ENCODE data around the gene TBXAS1.
A peak's percentile ranks its signal among the peaks of the same experiment; 100 is the strongest.

Gene TBXAS1

GRCh38 chr7:139829025-139829774 lies at the start of gene TBXAS1:
TBXAS1 (plus strand) TSS chr7:139829264; CDS start chr7:139829391, 127 bp downstream.
- Histone ChIP-seq H3K4me3 (peak within 1 kb of the TSS in 8 of 10 experiments; percentile 43 to 63 (median 56); a peak in 16 of 20 replicates), H3K4me1 (peaks cover 11 to 53% (median 32%) of the 10 kb centered on the region in 10 experiments), H3K9ac (peak within 1 kb of the TSS in 10 of 11 experiments; percentile 12 to 78 (median 69); a peak in 17 of 22 replicates), H3K27me3 (no peaks in the 10 kb centered on the region), H4K20me1 (no peaks in the 10 kb centered on the region), H3K4me2 (peak within 1 kb of the TSS; percentile 60 to 98 (median 83)), H3K9me3 (replicated peaks in 1 of 11) (peaks cover 6 to 36% (median 26%) of the 10 kb centered on the region in 11 experiments; a peak in 21 of 22 replicates), H3K27ac (peak within 1 kb of the TSS; percentile 18 to 91 (median 84); a peak in 21 of 22 replicates), H3K36me3 (peaks cover 0 to 27% (median 0%) of the 10 kb centered on the region in 11 experiments; a peak in 9 of 22 replicates)
- no peak for TF ChIP-seq Cebpa-rat (IDR thresholded peaks at IDR 0.05)

- H3K36me3 ChIP-seq = peaks cover 0 to 6% (median 0%) of the 10 kb centered on the region in 11 experiments; a peak in 1 of 22 replicates
- H3K4me1 ChIP-seq = peaks cover 10 to 27% (median 19%) of the 10 kb centered on the region in 10 experiments; a peak in 19 of 20 replicates
- no peaks in the 10 kb centered on the region for H4K20me1 ChIP-seq
- no peak for TF ChIP-seq Cebpa-rat (IDR thresholded peaks at IDR 0.05)
- H3K9me3 ChIP-seq (replicated peaks in 1 of 11) = no peaks in the 10 kb centered on the region
- H3K4me2 ChIP-seq = 0 out of 22 replicates have a peak overlapping the region, but pooled peaks of 1 of the 11 experiments have one; percentile 13
- H3K27ac ChIP-seq = no peak overlapping the region
- no peak overlapping the region for H3K9ac ChIP-seq
- H3K27me3 ChIP-seq = no peaks in the 10 kb centered on the region
- no peak overlapping the region for H3K4me3 ChIP-seq
These were observed 46.1 kb upstream of the TBXAS1 start for GRCh38 chr7:139782932-139783331.

- H3K9ac ChIP-seq = no peak overlapping the region
- H3K9me3 ChIP-seq (replicated peaks in 1 of 11) = no peaks in the 10 kb centered on the region
- peaks cover 6 to 23% (median 15%) of the 10 kb centered on the region in 10 experiments; a peak in 19 of 20 replicates for H3K4me1 ChIP-seq
- H4K20me1 ChIP-seq = no peaks in the 10 kb centered on the region
- H3K4me3 ChIP-seq = no peak overlapping the region
- peak overlapping the region in 5 of 11 experiments; percentile 8 to 33 (median 27); a peak in 5 of 22 replicates for H3K4me2 ChIP-seq
- no peaks in the 10 kb centered on the region for H3K27me3 ChIP-seq
- no peak for TF ChIP-seq Cebpa-rat (IDR thresholded peaks at IDR 0.05)
- H3K36me3 ChIP-seq = peaks cover 0 to 12% (median 0%) of the 10 kb centered on the region in 11 experiments; a peak in 3 of 22 replicates
- H3K27ac ChIP-seq = no peak overlapping the region
These were observed 45.2 kb upstream of the TBXAS1 start for GRCh38 chr7:139783647-139784385.

- peaks cover 0 to 20% (median 0%) of the 10 kb centered on the region in 11 experiments; a peak in 6 of 22 replicates for H3K36me3 ChIP-seq
- no peaks in the 10 kb centered on the region for H3K9me3 ChIP-seq (replicated peaks in 1 of 11)
- no peak overlapping the region for H3K27ac ChIP-seq
- H3K4me3 ChIP-seq = no peak overlapping the region
- peaks cover 0 to 14% (median 9%) of the 10 kb centered on the region in 10 experiments; a peak in 14 of 20 replicates for H3K4me1 ChIP-seq
- no peak for TF ChIP-seq Cebpa-rat (IDR thresholded peaks at IDR 0.05)
- no peaks in the 10 kb centered on the region for H3K27me3 ChIP-seq
- no peaks in the 10 kb centered on the region for H4K20me1 ChIP-seq
- H3K9ac ChIP-seq = no peak overlapping the region
- H3K4me2 ChIP-seq = no peak overlapping the region
These were observed 44.4 kb upstream of the TBXAS1 start for GRCh38 chr7:139784648-139785047.

- H3K4me3 ChIP-seq = no peak overlapping the region
- H3K9ac ChIP-seq = no peak overlapping the region
- H3K27ac ChIP-seq = no peak overlapping the region
- peak in 2 of 11 experiments; percentile 9 to 15; a peak in 1 of 22 replicates for TF ChIP-seq Cebpa-rat (IDR thresholded peaks at IDR 0.05)
- no peaks in the 10 kb centered on the region for H4K20me1 ChIP-seq
- peaks cover 0 to 28% (median 0%) of the 10 kb centered on the region in 11 experiments; a peak in 6 of 22 replicates for H3K36me3 ChIP-seq
- H3K4me1 ChIP-seq = 0 out of 20 replicates have a peak, but pooled peaks cover 0 to 3% (median 0%) of the 10 kb centered on the region in 10 experiments
- H3K4me2 ChIP-seq = 0 out of 22 replicates have a peak overlapping the region, but pooled peaks of 1 of the 11 experiments have one; percentile 7
- H3K9me3 ChIP-seq (replicated peaks in 1 of 11) = peaks cover 0 to 5% (median 0%) of the 10 kb centered on the region in 11 experiments; a peak in 4 of 22 replicates
- no peaks in the 10 kb centered on the region for H3K27me3 ChIP-seq
These were observed 37.7 kb upstream of the TBXAS1 start for GRCh38 chr7:139791316-139791715.

GRCh38 chr7:139797607-139798006 lies 31.5 kb upstream of the TBXAS1 start:
- peaks cover 5 to 10% (median 6%) of the 10 kb centered on the region in 11 experiments for H3K9me3 ChIP-seq (replicated peaks in 1 of 11)
- no peak overlapping the region for H3K9ac ChIP-seq
- peaks cover 0 to 9% (median 0%) of the 10 kb centered on the region in 11 experiments; a peak in 1 of 22 replicates for H3K27me3 ChIP-seq
- H3K27ac ChIP-seq = no peak overlapping the region
- no peak for TF ChIP-seq Cebpa-rat (IDR thresholded peaks at IDR 0.05)
- H4K20me1 ChIP-seq = no peaks in the 10 kb centered on the region
- H3K4me2 ChIP-seq = no peak overlapping the region
- H3K4me1 ChIP-seq = peaks cover 0 to 26% (median 15%) of the 10 kb centered on the region in 10 experiments; a peak in 14 of 20 replicates
- H3K36me3 ChIP-seq = peaks cover 0 to 4% (median 0%) of the 10 kb centered on the region in 11 experiments; a peak in 1 of 22 replicates
- H3K4me3 ChIP-seq = no peak overlapping the region

- Histone ChIP-seq H3K4me1 (peaks cover 0 to 26% (median 15%) of the 10 kb centered on the region in 10 experiments; a peak in 14 of 20 replicates), H3K4me3 (no peak overlapping the region), H4K20me1 (no peaks in the 10 kb centered on the region), H3K9me3 (replicated peaks in 1 of 11) (peaks cover 11 to 16% (median 12%) of the 10 kb centered on the region in 11 experiments), H3K27me3 (peaks cover 0 to 9% (median 0%) of the 10 kb centered on the region in 11 experiments; a peak in 1 of 22 replicates), H3K9ac (no peak overlapping the region), H3K27ac (no peak overlapping the region), H3K4me2 (peak overlapping the region in 4 of 11 experiments; percentile 6 to 73 (median 18); a peak in 2 of 22 replicates), H3K36me3 (peaks cover 0 to 9% (median 0%) of the 10 kb centered on the region in 11 experiments; a peak in 2 of 22 replicates)
- TF ChIP-seq Cebpa-rat (IDR thresholded peaks at IDR 0.05) = no peak
These were observed 30.8 kb upstream of the TBXAS1 start for GRCh38 chr7:139798221-139798620.

GRCh38 chr7:139798892-139799291 lies 30.2 kb upstream of the TBXAS1 start:
- Histone ChIP-seq H3K4me1 (peaks cover 0 to 26% (median 15%) of the 10 kb centered on the region in 10 experiments; a peak in 14 of 20 replicates), H3K4me3 (no peak overlapping the region), H3K27ac (no peak overlapping the region), H3K9me3 (replicated peaks in 1 of 11) (peaks cover 18 to 22% (median 19%) of the 10 kb centered on the region in 11 experiments), H4K20me1 (no peaks in the 10 kb centered on the region), H3K27me3 (peaks cover 0 to 9% (median 0%) of the 10 kb centered on the region in 11 experiments; a peak in 1 of 22 replicates), H3K36me3 (peaks cover 0 to 15% (median 6%) of the 10 kb centered on the region in 11 experiments; a peak in 7 of 22 replicates), H3K4me2 (peak overlapping the region in 7 of 11 experiments; percentile 39 to 73 (median 64); a peak in 13 of 22 replicates), H3K9ac (no peak overlapping the region)
- no peak for TF ChIP-seq Cebpa-rat (IDR thresholded peaks at IDR 0.05)

All from BLaER1 treated with 17β-estradiol and CSF1 and Interleukin-3, amounts not matched to agents 10 nM and 100 nM (cell line).